ENCODE data around the gene BTBD2. TPM values are rescaled to one million over a fixed set of nuclear protein-coding genes. Genes with fewer than 3 reads are reported as not detected.

The BTBD2 gene
- total and polyA plus RNA-seq, 12 donors: 11.8 to 122 (median 78.1) TPM

GRCh38 chr19:2046046-2046907 lies 30.8 kb upstream of the BTBD2 start:
- WGBS, 4 donors: 84 to 90% (median 88%) methylated on average over 28 to 50 of the region's 50 CpGs
- H3K27me3 ChIP-seq: no peaks in the 10 kb centered on the region
- peaks cover 75 to 83% of the 10 kb centered on the region in 2 donors for H3K4me1 ChIP-seq (replicated peaks in 1 of 2)
- peaks cover 0 to 61% of the 10 kb centered on the region in 2 donors for H3K36me3 ChIP-seq (replicated peaks in 1 of 2)
- peak in 3 of 7 donors; percentile 41 to 57 (median 42) for DNase-seq
- TF ChIP-seq POLR2A (IDR thresholded peaks at IDR 0.05) (no peak), CTCF (IDR thresholded peaks at IDR 0.05) (no peak)
- no peaks in the 10 kb centered on the region for H3K9me3 ChIP-seq (replicated peaks in 1 of 3)
- H3K4me3 ChIP-seq: no peak overlapping the region
- H3K27ac ChIP-seq: peak overlapping the region in 4 of 5 donors; percentile 91 to 99 (median 98)
- intact Hi-C loops (cut with DNase I): no loop called here

GRCh38 chr19:2045501-2046045 lies 30.1 kb upstream of the BTBD2 start:
- no peak overlapping the region for H3K4me3 ChIP-seq
- no peaks in the 10 kb centered on the region for H3K9me3 ChIP-seq (replicated peaks in 1 of 3)
- intact Hi-C loops (cut with DNase I): no loop called here
- 40 to 57% (median 46%) methylated on average over 4 to 14 of the region's 14 CpGs for WGBS, 4 donors
- peak in 4 of 7 donors; percentile 32 to 52 (median 45) for DNase-seq
- H3K27me3 ChIP-seq: no peaks in the 10 kb centered on the region
- TF ChIP-seq POLR2A (IDR thresholded peaks at IDR 0.05) (no peak), CTCF (IDR thresholded peaks at IDR 0.05) (no peak)
- H3K4me1 ChIP-seq (replicated peaks in 1 of 2): peaks cover 81 to 90% of the 10 kb centered on the region in 2 donors
- H3K36me3 ChIP-seq (replicated peaks in 1 of 2): peaks cover 0 to 69% of the 10 kb centered on the region in 2 donors
- H3K27ac ChIP-seq: peak overlapping the region in 4 of 5 donors; percentile 19 to 99 (median 98)

- intact Hi-C loops (cut with DNase I): no loop called here
- peaks cover 88 to 97% of the 10 kb centered on the region in 2 donors for H3K4me1 ChIP-seq (replicated peaks in 1 of 2)
These were observed 29.4 kb upstream of the BTBD2 start for GRCh38 chr19:2044709-2045500.

More at GRCh38 chr19:2044709-2045500, 29.4 kb upstream of the BTBD2 start:
- Histone ChIP-seq H3K27ac (peak overlapping the region in 3 of 5 donors; percentile 98 to 99 (median 98)), H3K9me3 (replicated peaks in 1 of 3) (no peaks in the 10 kb centered on the region), H3K36me3 (replicated peaks in 1 of 2) (peaks cover 0 to 75% of the 10 kb centered on the region in 2 donors), H3K27me3 (no peaks in the 10 kb centered on the region), H3K4me3 (no peak overlapping the region)
- WGBS, 4 donors: 83 to 90% (median 84%) methylated on average over 6 to 18 of the region's 18 CpGs
- TF ChIP-seq POLR2A (IDR thresholded peaks at IDR 0.05) (no peak), CTCF (IDR thresholded peaks at IDR 0.05) (no peak)
- DNase-seq: peak in 3 of 7 donors; percentile 38 to 55 (median 42)

Data from adrenal gland (tissue), 12 donors.